Liver (tissue), 3 donors: ENCODE measurements around the gene COMMD7.

Experiments
- EGR1 ChIP-seq, 2 donors: IDR thresholded peaks; 2 replicates each; pipeline ENCODE4 v1.6.1; 2016 to 2018; ENCODE audit warnings: antibody characterized with exemption in 2 of 2, low read depth in 2 of 2
- FOXA1 ChIP-seq: IDR thresholded peaks from 2 replicates; pipeline ENCODE4 v1.6.1; 2016; ENCODE audit warnings: antibody characterized with exemption
- FOXA2 ChIP-seq: IDR thresholded peaks from 2 replicates; pipeline ENCODE4 v1.6.1; 2016; ENCODE audit warnings: antibody characterized with exemption
- GABPA ChIP-seq, 2 donors: IDR thresholded peaks in 1 of 2; conservative IDR thresholded peaks in 1 of 2; 2 replicates each; pipeline ENCODE4 v1.6.1; 2016; ENCODE audit warnings: antibody characterized with exemption in 2 of 2, mild to moderate bottlenecking in 1 of 2, moderate library complexity in 1 of 2
- HNF4A ChIP-seq, 2 donors: conservative IDR thresholded peaks; 2 replicates each; pipeline ENCODE4 v1.6.1; 2016; ENCODE audit warnings: antibody characterized with exemption in 2 of 2, mild to moderate bottlenecking in 2 of 2
- JUND ChIP-seq, 2 donors: IDR thresholded peaks; 2 replicates each; pipeline ENCODE4 v1.6.1; 2016; ENCODE audit warnings: antibody characterized with exemption in 2 of 2
- MAX ChIP-seq: IDR thresholded peaks from 2 replicates; pipeline ENCODE4 v1.6.1; 2016; ENCODE audit warnings: antibody characterized with exemption
- SP1 ChIP-seq: IDR thresholded peaks from 2 replicates; pipeline ENCODE4 v1.6.1; 2018; ENCODE audit warnings: antibody characterized with exemption, mild to moderate bottlenecking
- TF ChIP-seq, protein P1 (sequence below): fragments of 150-350 bp; IDR thresholded peaks from 2 replicates; pipeline ENCODE4 v1.5.1; 2017; ENCODE audit warnings: improper control_type of control experiment, low read depth, low read length; ENCODE audit not compliant: missing input control
- TF ChIP-seq, protein P2 (sequence below): IDR thresholded peaks from 2 replicates; pipeline ENCODE4 v1.6.1; 2016; ENCODE audit warnings: antibody characterized with exemption, mild to moderate bottlenecking
- TF ChIP-seq, protein P3 (sequence below): IDR thresholded peaks from 2 replicates; pipeline ENCODE4 v1.6.1; 2016; ENCODE audit warnings: antibody characterized with exemption
- donor health status: healthy.
- donor health status: healthy.

GRCh38 chr20:32718749-32719348 lies 24.4 kb downstream of the COMMD7 start:
- TF ChIP-seq, protein P1, sequence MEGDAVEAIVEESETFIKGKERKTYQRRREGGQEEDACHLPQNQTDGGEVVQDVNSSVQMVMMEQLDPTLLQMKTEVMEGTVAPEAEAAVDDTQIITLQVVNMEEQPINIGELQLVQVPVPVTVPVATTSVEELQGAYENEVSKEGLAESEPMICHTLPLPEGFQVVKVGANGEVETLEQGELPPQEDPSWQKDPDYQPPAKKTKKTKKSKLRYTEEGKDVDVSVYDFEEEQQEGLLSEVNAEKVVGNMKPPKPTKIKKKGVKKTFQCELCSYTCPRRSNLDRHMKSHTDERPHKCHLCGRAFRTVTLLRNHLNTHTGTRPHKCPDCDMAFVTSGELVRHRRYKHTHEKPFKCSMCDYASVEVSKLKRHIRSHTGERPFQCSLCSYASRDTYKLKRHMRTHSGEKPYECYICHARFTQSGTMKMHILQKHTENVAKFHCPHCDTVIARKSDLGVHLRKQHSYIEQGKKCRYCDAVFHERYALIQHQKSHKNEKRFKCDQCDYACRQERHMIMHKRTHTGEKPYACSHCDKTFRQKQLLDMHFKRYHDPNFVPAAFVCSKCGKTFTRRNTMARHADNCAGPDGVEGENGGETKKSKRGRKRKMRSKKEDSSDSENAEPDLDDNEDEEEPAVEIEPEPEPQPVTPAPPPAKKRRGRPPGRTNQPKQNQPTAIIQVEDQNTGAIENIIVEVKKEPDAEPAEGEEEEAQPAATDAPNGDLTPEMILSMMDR: no peak
- TF ChIP-seq, protein P2, sequence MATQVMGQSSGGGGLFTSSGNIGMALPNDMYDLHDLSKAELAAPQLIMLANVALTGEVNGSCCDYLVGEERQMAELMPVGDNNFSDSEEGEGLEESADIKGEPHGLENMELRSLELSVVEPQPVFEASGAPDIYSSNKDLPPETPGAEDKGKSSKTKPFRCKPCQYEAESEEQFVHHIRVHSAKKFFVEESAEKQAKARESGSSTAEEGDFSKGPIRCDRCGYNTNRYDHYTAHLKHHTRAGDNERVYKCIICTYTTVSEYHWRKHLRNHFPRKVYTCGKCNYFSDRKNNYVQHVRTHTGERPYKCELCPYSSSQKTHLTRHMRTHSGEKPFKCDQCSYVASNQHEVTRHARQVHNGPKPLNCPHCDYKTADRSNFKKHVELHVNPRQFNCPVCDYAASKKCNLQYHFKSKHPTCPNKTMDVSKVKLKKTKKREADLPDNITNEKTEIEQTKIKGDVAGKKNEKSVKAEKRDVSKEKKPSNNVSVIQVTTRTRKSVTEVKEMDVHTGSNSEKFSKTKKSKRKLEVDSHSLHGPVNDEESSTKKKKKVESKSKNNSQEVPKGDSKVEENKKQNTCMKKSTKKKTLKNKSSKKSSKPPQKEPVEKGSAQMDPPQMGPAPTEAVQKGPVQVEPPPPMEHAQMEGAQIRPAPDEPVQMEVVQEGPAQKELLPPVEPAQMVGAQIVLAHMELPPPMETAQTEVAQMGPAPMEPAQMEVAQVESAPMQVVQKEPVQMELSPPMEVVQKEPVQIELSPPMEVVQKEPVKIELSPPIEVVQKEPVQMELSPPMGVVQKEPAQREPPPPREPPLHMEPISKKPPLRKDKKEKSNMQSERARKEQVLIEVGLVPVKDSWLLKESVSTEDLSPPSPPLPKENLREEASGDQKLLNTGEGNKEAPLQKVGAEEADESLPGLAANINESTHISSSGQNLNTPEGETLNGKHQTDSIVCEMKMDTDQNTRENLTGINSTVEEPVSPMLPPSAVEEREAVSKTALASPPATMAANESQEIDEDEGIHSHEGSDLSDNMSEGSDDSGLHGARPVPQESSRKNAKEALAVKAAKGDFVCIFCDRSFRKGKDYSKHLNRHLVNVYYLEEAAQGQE: no peak
- TF ChIP-seq MAX (no peak), FOXA1 (no peak), GABPA (IDR thresholded peaks at IDR 0.05 in 1 of 2, conservative IDR thresholded peaks at IDR 0.05 in 1 of 2) (no peak), SP1 (no peak), HNF4A (conservative IDR thresholded peaks at IDR 0.05) (no peak), JUND (IDR thresholded peaks at IDR 0.05) (no peak), FOXA2 (no peak), EGR1 (IDR thresholded peaks at IDR 0.05; ENCODE audit: low read depth in 2 of 2) (no peak)
- TF ChIP-seq, protein P3, sequence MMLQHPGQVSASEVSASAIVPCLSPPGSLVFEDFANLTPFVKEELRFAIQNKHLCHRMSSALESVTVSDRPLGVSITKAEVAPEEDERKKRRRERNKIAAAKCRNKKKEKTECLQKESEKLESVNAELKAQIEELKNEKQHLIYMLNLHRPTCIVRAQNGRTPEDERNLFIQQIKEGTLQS: no peak
